Measurements from ENCODE around the gene ATOH8.

The ATOH8 gene

GRCh38 chr2:85730686-85731230 lies 23.0 kb upstream of the ATOH8 start:
- H3K4me1 ChIP-seq = peaks cover 0 to 16% (median 9%) of the 10 kb centered on the region in 4 donors
- H3K9me3 ChIP-seq = no peaks in the 10 kb centered on the region
- H3K27me3 ChIP-seq = no peaks in the 10 kb centered on the region
- no peak overlapping the region for H3K4me3 ChIP-seq
- H3K36me3 ChIP-seq = no peaks in the 10 kb centered on the region
- intact Hi-C loops (cut with DNase I; ENCODE audit: low total_unique reads) = no loop called here
- peak; percentile 7 to 43 for DNase-seq
- no peak overlapping the region for H3K27ac ChIP-seq
- no peak for TF ChIP-seq CTCF (IDR thresholded peaks at IDR 0.05)

GRCh38 chr2:85731606-85732005 lies 22.2 kb upstream of the ATOH8 start:
- Histone ChIP-seq H3K4me1 (peaks cover 0 to 23% (median 9%) of the 10 kb centered on the region in 4 donors), H3K9me3 (no peaks in the 10 kb centered on the region)

GRCh38 chr2:85732467-85733120 lies 21.2 kb upstream of the ATOH8 start:
- Histone ChIP-seq H3K27ac (no peak overlapping the region), H3K4me3 (no peak overlapping the region), H3K4me1 (peaks cover 0 to 32% (median 17%) of the 10 kb centered on the region in 4 donors), H3K36me3 (no peaks in the 10 kb centered on the region), H3K27me3 (no peaks in the 10 kb centered on the region), H3K9me3 (no peaks in the 10 kb centered on the region)
- intact Hi-C loops (cut with DNase I; ENCODE audit: low total_unique reads) = no loop called here
- DNase-seq = peak; percentile 12 to 52
- TF ChIP-seq CTCF (IDR thresholded peaks at IDR 0.05) = no peak

More at GRCh38 chr2:85731606-85732005, 22.2 kb upstream of the ATOH8 start:
- intact Hi-C loops (cut with DNase I; ENCODE audit: low total_unique reads) = no loop called here
- peak; percentile 19 to 47 for DNase-seq
- Histone ChIP-seq H3K4me3 (no peak overlapping the region), H3K36me3 (no peaks in the 10 kb centered on the region), H3K27ac (no peak overlapping the region), H3K27me3 (no peaks in the 10 kb centered on the region)
- TF ChIP-seq CTCF (IDR thresholded peaks at IDR 0.05) = no peak

- H3K27me3 ChIP-seq = no peaks in the 10 kb centered on the region
- no peak overlapping the region for H3K4me3 ChIP-seq
- H3K27ac ChIP-seq = no peak overlapping the region
- peaks cover 0 to 39% (median 21%) of the 10 kb centered on the region in 4 donors for H3K4me1 ChIP-seq
- no peaks in the 10 kb centered on the region for H3K9me3 ChIP-seq
- no peak for TF ChIP-seq CTCF (IDR thresholded peaks at IDR 0.05)
- intact Hi-C loops (cut with DNase I; ENCODE audit: low total_unique reads) = no loop called here
- no peaks in the 10 kb centered on the region for H3K36me3 ChIP-seq
- DNase-seq = peak in 1 of 2 donors; percentile 44
Observed at GRCh38 chr2:85733121-85733960, 20.4 kb upstream of the ATOH8 start.

GRCh38 chr2:85734015-85734414 lies 19.8 kb upstream of the ATOH8 start:
- Histone ChIP-seq H3K4me3 (no peak overlapping the region), H3K4me1 (peaks cover 0 to 36% (median 16%) of the 10 kb centered on the region in 4 donors), H3K27ac (no peak overlapping the region), H3K27me3 (no peaks in the 10 kb centered on the region), H3K9me3 (no peaks in the 10 kb centered on the region), H3K36me3 (no peaks in the 10 kb centered on the region)
- TF ChIP-seq CTCF (IDR thresholded peaks at IDR 0.05) = no peak
- intact Hi-C loops (cut with DNase I; ENCODE audit: low total_unique reads) = no loop called here
- no peak for DNase-seq

Measured in tibial artery (tissue), 4 donors.